K562 (cell line): ENCODE measurements around the gene RCOR1. TPM values are rescaled to one million over a fixed set of nuclear protein-coding genes. Genes with fewer than 3 reads are reported as not detected.

Experiments
- ARNT ChIP-seq, 2 experiments: fragments of 450-650 bp; IDR thresholded peaks; 2 replicates each; pipeline ENCODE4 v1.6.1; 2016; ENCODE audit warnings: mild to moderate bottlenecking in 1 of 2
- ATF6 ChIP-seq: sonication (generic); formaldehyde crosslinking; IDR thresholded peaks from 2 replicates; pipeline ENCODE4 v1.4.0; 2020; ENCODE audit warnings: mild to moderate bottlenecking, missing genetic modification reagents
- DIDO1 ChIP-seq: fragments of 450-650 bp; IDR thresholded peaks from 2 replicates; pipeline ENCODE4 v1.6.1; 2016; ENCODE audit warnings: low read depth, missing biosample characterization, missing genetic modification characterization
- ELF2 ChIP-seq: fragments of 250-450 bp; sonication (Bioruptor Pico); IDR thresholded peaks from 2 replicates; pipeline ENCODE4 v1.5.0; 2021; ENCODE audit warnings: mild to moderate bottlenecking
- ETV1 ChIP-seq: fragments of 450-650 bp; conservative IDR thresholded peaks from 2 replicates; pipeline ENCODE4 v1.6.1; 2016; ENCODE audit warnings: missing genetic modification characterization, control low read depth, low read depth, missing compliant biosample characterization
- FOS ChIP-seq: IDR thresholded peaks from 3 replicates; pipeline ENCODE4 v1.6.1; 2011; ENCODE audit not compliant: insufficient read length; ENCODE audit errors: extremely low read depth
- FOXA3 ChIP-seq, 2 experiments: fragments of 450-650 bp in 1 of 2; sonication (generic) in 1 of 2; formaldehyde crosslinking; IDR thresholded peaks in 1 of 2; conservative IDR thresholded peaks in 1 of 2; 2 replicates each; pipeline versions ENCODE4 v1.4.0 to v1.8.0; 2020 to 2022; ENCODE audit warnings: mild to moderate bottlenecking in 2 of 2, missing genetic modification reagents in 1 of 2
- HDAC8 ChIP-seq: fragments of 450-650 bp; IDR thresholded peaks from 2 replicates; pipeline ENCODE4 v1.6.1; 2016; ENCODE audit warnings: mild to moderate bottlenecking, missing genetic modification characterization, moderate library complexity, missing compliant biosample characterization
- ILF3 ChIP-seq: fragments of 450-650 bp; IDR thresholded peaks from 2 replicates; pipeline ENCODE4 v1.6.1; 2018; ENCODE audit warnings: antibody characterized with exemption, mild to moderate bottlenecking, moderate library complexity, borderline replicate concordance
- JUN ChIP-seq, 2 experiments: sonication (generic) in 1 of 2; formaldehyde crosslinking in 1 of 2; IDR thresholded peaks; 2 replicates each; pipeline versions ENCODE4 v1.6.1 to v1.8.0; 2012 to 2022; ENCODE audit warnings: borderline replicate concordance in 2 of 2, mild to moderate bottlenecking in 2 of 2, improper control_type of control experiment in 1 of 2, low read depth in 1 of 2, low read length in 1 of 2, missing genetic modification reagents in 1 of 2
- KHSRP ChIP-seq: fragments of 450-650 bp; IDR thresholded peaks from 2 replicates; pipeline ENCODE4 v1.6.1; 2017
- MAFK ChIP-seq: IDR thresholded peaks from 2 replicates; pipeline ENCODE4 v1.6.1; 2011; ENCODE audit warnings: low read length, improper control_type of control experiment
- MAZ ChIP-seq, 2 experiments: fragments of 450-650 bp in 1 of 2; sonication (generic) in 1 of 2; formaldehyde crosslinking; IDR thresholded peaks in 1 of 2; conservative IDR thresholded peaks in 1 of 2; 2 replicates each; pipeline versions ENCODE4 v1.4.0 to v1.5.0; 2020; ENCODE audit warnings: mild to moderate bottlenecking in 1 of 2, missing genetic modification reagents in 1 of 2
- OTX1 ChIP-seq: fragments of 450-650 bp; formaldehyde crosslinking; IDR thresholded peaks from 2 replicates; pipeline ENCODE4 v1.4.0; 2022; ENCODE audit warnings: mild to moderate bottlenecking
- PHF8 ChIP-seq: fragments of 200-600 bp; sonication (generic); IDR thresholded peaks from 2 replicates; pipeline ENCODE4 v1.6.1; 2012; ENCODE audit warnings: mixed run types, mild to moderate bottlenecking, inconsistent platforms, low read length, moderate library complexity, borderline replicate concordance
- RBFOX2 ChIP-seq: fragments of 200-400 bp; formaldehyde crosslinking; IDR thresholded peaks from 2 replicates; pipeline ENCODE4 v1.6.1; 2017; ENCODE audit warnings: low read depth, mild to moderate bottlenecking, low read length, moderate library complexity
- SNIP1 ChIP-seq: fragments of 450-650 bp; IDR thresholded peaks from 2 replicates; pipeline ENCODE4 v1.7.1; 2017; ENCODE audit warnings: low read depth, mild to moderate bottlenecking
- ZBTB11 ChIP-seq, 3 experiments: fragments of 200-800 bp in 1 of 3; fragments of 250-450 bp in 1 of 3; fragments of 450-650 bp in 1 of 3; sonication (Bioruptor Pico) in 1 of 3; sonication (Bioruptor generic) in 1 of 3; formaldehyde crosslinking in 1 of 3; IDR thresholded peaks; 2 replicates each; pipeline versions ENCODE4 v1.6.1 to v1.8.0; 2016 to 2022; ENCODE audit warnings: mild to moderate bottlenecking in 2 of 3, missing genetic modification characterization in 2 of 3, missing compliant biosample characterization in 1 of 3, moderate library complexity in 1 of 3
- ZC3H4 ChIP-seq: sonication (generic); formaldehyde crosslinking; IDR thresholded peaks from 2 replicates; pipeline ENCODE4 v1.9.0; 2021; ENCODE audit warnings: missing genetic modification reagents, borderline replicate concordance
- ZNF232 ChIP-seq: sonication (generic); formaldehyde crosslinking; IDR thresholded peaks from 2 replicates; pipeline ENCODE4 v1.8.0; 2022; ENCODE audit warnings: mild to moderate bottlenecking, missing genetic modification reagents
- ZSCAN32 ChIP-seq: fragments of 450-650 bp; formaldehyde crosslinking; IDR thresholded peaks from 2 replicates; pipeline ENCODE4 v1.4.0; 2020; ENCODE audit warnings: mild to moderate bottlenecking, moderate library complexity
- polyA plus RNA-seq, 8 experiments: library from polyadenylated mRNA; depleted of rRNA in 4 of 8; stranded (reverse) in 5 of 8; unstranded in 3 of 8; fragments of >200 nt; fragmentation: Nextera tagmentation in 2 of 8; fragmentation: Illumina TruSeq in 1 of 8; extraction: Ambion mirVana in 2 of 8; extraction: Trizol in 1 of 8; gene quantifications; 2 replicates each; pipeline versions ENCODE4 v1.2.1 to v1.2.3, GENCODE V29; 2011 to 2014; ENCODE audit warnings: inconsistent platforms in 1 of 8, missing spikeins in 1 of 8
- total RNA-seq, 7 experiments: library from RNA; depleted of rRNA in 6 of 7; stranded (reverse); fragments of >200 nt in 6 of 7; fragmentation: Illumina TruSeq in 2 of 7; extraction: Trizol in 2 of 7; gene quantifications; 2 replicates each; pipeline versions ENCODE4 v1.2.1 to v1.2.3, GENCODE V29; 2011 to 2021; ENCODE audit warnings: low replicate concordance in 1 of 7

RCOR1 gene
- total and polyA plus RNA-seq, 9 of the 15 experiments (the other 6 are each of a cell fraction or from before 2014, with no cell fraction given), result 8.5 to 47.9 (median 20.9) TPM

- TF ChIP-seq ILF3 (no peak), MAZ (CRISPR knock-in tag; conservative IDR thresholded peaks at IDR 0.05 in 1 of 2, IDR thresholded peaks at IDR 0.05 in 1 of 2) (peak; percentile 79 to 89), DIDO1 (tag) (no peak), OTX1 (CRISPR knock-in tag) (no peak), ZSCAN32 (no peak), ZBTB11 (CRISPR knock-in tag; IDR thresholded peaks at IDR 0.05) (peak in 1 of 3 experiments; percentile 18; a peak in 1 of 6 replicates), JUN (IDR thresholded peaks at IDR 0.05; ENCODE audit: borderline replicate concordance, low read depth, low read length) (peak; percentile 92), JUN (CRISPR knock-in tag; IDR thresholded peaks at IDR 0.05; ENCODE audit: borderline replicate concordance) (0 out of 2 replicates have a peak, but pooled peaks have one; percentile 15), KHSRP (no peak), ETV1 (tag) (peak; percentile 84), MAFK (peak; percentile 71; the same call in 1 of the 2 replicates), ARNT (IDR thresholded peaks at IDR 0.05) (0 out of 4 replicates have a peak, but pooled peaks have one; percentile 10 to 13), SNIP1 (no peak), RBFOX2 (peak; percentile 88), ZNF232 (CRISPR knock-in tag) (no peak), ATF6 (CRISPR knock-in tag) (0 out of 2 replicates have a peak, but pooled peaks have one; percentile 69), FOS (peak; percentile 37), ZC3H4 (CRISPR knock-in tag) (no peak), ELF2 (CRISPR knock-in tag) (no peak; the same call in 1 of the 2 replicates), FOXA3 (CRISPR knock-in tag; conservative IDR thresholded peaks at IDR 0.05 in 1 of 2, IDR thresholded peaks at IDR 0.05 in 1 of 2) (0 out of 4 replicates have a peak, but pooled peaks of 1 of the 2 experiments have one; percentile 34), PHF8 (peak; percentile 47; the same call in 1 of the 2 replicates), HDAC8 (tag) (no peak)
These were observed 40.3 kb upstream of the RCOR1 start (continued) for GRCh38 chr14:102551995-102552705.
